GM12878 (cell line): ENCODE measurements around the gene PCDHGB6. TPM values are rescaled to one million over a fixed set of nuclear protein-coding genes. Genes with fewer than 3 reads are reported as not detected.
"Not testable (repeated sequence)": the region's sequence is repeated elsewhere in the genome, so short reads cannot be mapped to it uniquely, and the experiment has no call there.

Experiments used
- ATAC-seq: fragments of 200-7000 bp; cut with Tn5 transposase; 3 replicates; pipeline ENCODE4 v1.9.1; 2020; ENCODE audit warnings: mild to moderate bottlenecking, moderate library complexity
- BruUV-seq: library from RNA; stranded (reverse); fragments of 400-500 nt; replicated peaks from 2 replicates; lab custom pipeline; 2021; lab: Mats Ljungman, UMichigan
- CTCF ChIA-PET: fragments of 300-600 bp; sonication (Branson Sonifier 250); formaldehyde crosslinking; extraction: SDS; loops from one replicate; lab custom pipeline; 2021; ENCODE audit warnings: inconsistent platforms; lab: Yijun Ruan, JAX
- POLR2A ChIA-PET: fragments of 350-600 bp; formaldehyde crosslinking; extraction: SDS; loops from one replicate; lab custom pipeline; 2021; ENCODE audit warnings: inconsistent platforms; lab: Charles Lee
- RAD21 ChIA-PET: fragments of 300-600 bp; sonication (Branson Sonifier 250); formaldehyde crosslinking; loops from one replicate; lab custom pipeline; 2023; ENCODE audit warnings: antibody characterized with exemption; ENCODE audit not compliant: unreplicated experiment; lab: Charles Lee
- SMC1A ChIA-PET: fragments of 300-600 bp; sonication (Branson Sonifier 250); formaldehyde crosslinking; loops from one replicate; lab custom pipeline; 2023; ENCODE audit not compliant: unreplicated experiment, uncharacterized antibody; lab: Charles Lee
- DNase-seq: peaks from one replicate; pipeline ENCODE4 v3.0.0-alpha.2; 2011; ENCODE audit warnings: low read depth, low spot score
- FAIRE-seq: peaks from 3 replicates; lab custom pipeline; 2011; peaks lifted over from hg19 to GRCh38; lab: Jason Lieb, UNC
- H2AFZ ChIP-seq: 2 replicates; pipeline ENCODE4 v1.6.0; 2011; ENCODE audit warnings: low read depth, low read length, control low read depth; ENCODE audit not compliant: control insufficient read depth
- H3K27ac ChIP-seq: 2 replicates; pipeline ENCODE4 v1.5.1; 2011; ENCODE audit warnings: control low read depth; ENCODE audit not compliant: control insufficient read depth, insufficient read depth
- H3K27me3 ChIP-seq, 2 experiments: replicated peaks in 1 of 2; 2 replicates each; pipeline versions ENCODE4 v1.6.0 to v1.6.1; 2011; ENCODE audit warnings: low read length in 1 of 2; ENCODE audit not compliant: control insufficient read depth in 2 of 2, insufficient read depth in 2 of 2
- H3K36me3 ChIP-seq, 2 experiments: 2 replicates each; pipeline ENCODE4 v1.5.1; 2011; ENCODE audit warnings: low read length in 1 of 2; ENCODE audit not compliant: control insufficient read depth in 2 of 2, insufficient read depth in 2 of 2
- H3K4me1 ChIP-seq: 2 replicates; pipeline ENCODE4 v1.6.1; 2011; ENCODE audit warnings: mild to moderate bottlenecking, low read length, moderate library complexity, mixed read lengths; ENCODE audit not compliant: control insufficient read depth, insufficient read depth
- H3K4me2 ChIP-seq: 2 replicates; pipeline ENCODE4 v1.6.0; 2011; ENCODE audit warnings: control low read depth; ENCODE audit not compliant: control insufficient read depth, insufficient read depth
- H3K4me3 ChIP-seq: fragments of 200-600 bp; sonication (generic); 2 replicates; pipeline ENCODE4 v1.5.1; 2016
- H3K79me2 ChIP-seq: 2 replicates; pipeline ENCODE4 v1.6.0; 2011; ENCODE audit warnings: low read length; ENCODE audit not compliant: control insufficient read depth, insufficient read depth
- H3K9ac ChIP-seq: 2 replicates; pipeline ENCODE4 v1.8.0; 2011; ENCODE audit warnings: low read length, control low read depth, mixed read lengths; ENCODE audit not compliant: control insufficient read depth, insufficient read depth
- H3K9me3 ChIP-seq: replicated peaks from 3 replicates; pipeline ENCODE4 v1.5.1; 2011; ENCODE audit warnings: mild to moderate bottlenecking, low read length; ENCODE audit not compliant: control insufficient read depth, insufficient read depth
- H4K20me1 ChIP-seq: 2 replicates; pipeline ENCODE4 v1.6.0; 2011; ENCODE audit not compliant: control insufficient read depth, insufficient read depth
- BCLAF1 ChIP-seq: fragments of 450-650 bp; IDR thresholded peaks from 2 replicates; pipeline ENCODE4 v1.6.1; 2017; ENCODE audit warnings: antibody characterized with exemption, mild to moderate bottlenecking, moderate library complexity
- CTCF ChIP-seq, 3 experiments: IDR thresholded peaks in 2 of 3; conservative IDR thresholded peaks in 1 of 3; 2 replicates each; pipeline ENCODE4 v1.5.1; 2011; ENCODE audit warnings: low read depth in 3 of 3, low read length in 3 of 3, mild to moderate bottlenecking in 3 of 3, control low read depth in 2 of 3, moderate library complexity in 2 of 3, inconsistent platforms in 1 of 3, mixed read lengths in 1 of 3; ENCODE audit not compliant: control insufficient read depth in 2 of 3, insufficient read depth in 1 of 3; ENCODE audit errors: extremely low read depth in 1 of 3
- MEF2A ChIP-seq: IDR thresholded peaks from 2 replicates; pipeline ENCODE4 v1.6.1; 2011; ENCODE audit warnings: low read depth, mild to moderate bottlenecking, low read length, moderate library complexity; ENCODE audit not compliant: insufficient read depth
- NFIC ChIP-seq: IDR thresholded peaks from 2 replicates; pipeline ENCODE4 v1.6.1; 2012; ENCODE audit warnings: low read depth, mild to moderate bottlenecking, inconsistent platforms, low read length, moderate library complexity
- YY1 ChIP-seq: IDR thresholded peaks from 2 replicates; pipeline ENCODE4 v1.6.1; 2011; ENCODE audit warnings: low read depth, mild to moderate bottlenecking, low read length
- ZBTB11 ChIP-seq: fragments of 450-650 bp; formaldehyde crosslinking; IDR thresholded peaks from 2 replicates; pipeline ENCODE4 v1.5.0; 2022; ENCODE audit warnings: mild to moderate bottlenecking, missing genetic modification characterization
- WGBS: methylation state at CpG from one replicate; pipeline ENCODE4 v1.1.6; 2016; ENCODE audit warnings: low lambda C conversion rate; ENCODE audit not compliant: insufficient replicate concordance, insufficient coverage; ENCODE audit errors: missing lambda C conversion rate; 5-methylcytosine and 5-hydroxymethylcytosine counted together
- in situ Hi-C: fragments of 300-500 bp; cut with MboI; formaldehyde crosslinking; loops from 9 replicates; pipeline ENCODE4 v1.14.3; 2018; ENCODE audit warnings: mixed read lengths
- intact Hi-C: fragments of 100-400 bp; cut with micrococcal nuclease; formaldehyde crosslinking; loops from one replicate; pipeline ENCODE4 v1.14.2; 2022; ENCODE audit not compliant: unreplicated experiment
- polyA plus RNA-seq, 11 experiments: library from polyadenylated mRNA; depleted of rRNA in 4 of 11; unstranded in 6 of 11; stranded (reverse) in 5 of 11; fragments of >200 nt; fragmentation: Nextera tagmentation in 4 of 11; fragmentation: Illumina TruSeq in 1 of 11; extraction: Ambion mirVana in 4 of 11; extraction: Trizol in 1 of 11; gene quantifications; 1 replicate in 1 of 11; 2 replicates in 10 of 11; pipeline versions ENCODE4 v1.2.1 to v1.2.3, GENCODE V29; 2011 to 2016; ENCODE audit warnings: inconsistent platforms in 2 of 11, missing spikeins in 2 of 11, low read depth in 1 of 11
- total RNA-seq, 4 experiments: library from RNA; depleted of rRNA in 3 of 4; stranded (reverse); fragments of >200 nt in 3 of 4; fragmentation: Illumina TruSeq in 1 of 4; extraction: Trizol in 1 of 4; gene quantifications; 2 replicates each; pipeline versions ENCODE4 v1.2.1 to v1.2.3, GENCODE V29; 2013 to 2021

Gene PCDHGB6
- total and polyA plus RNA-seq, 10 of the 15 experiments (the other 5 are each of a cell fraction or from before 2014, with no cell fraction given), result 0.07 to 1.0 (median 0.31) TPM

- H3K4me3 ChIP-seq, H2AFZ ChIP-seq, BruUV-seq, POLR2A ChIA-PET, intact Hi-C loops, H3K4me2 ChIP-seq, DNase-seq, H3K79me2 ChIP-seq, RAD21 ChIA-PET, H3K27ac ChIP-seq, in situ Hi-C loops, H3K27me3 ChIP-seq, H4K20me1 ChIP-seq, H3K9me3 ChIP-seq, H3K9ac ChIP-seq, H3K36me3 ChIP-seq: not testable (repeated sequence)
- peak; percentile 23 for FAIRE-seq
- CTCF ChIA-PET, result interaction anchor here (1.2 to 1.7 kb wide), 3 partner anchors 13 to 176 kb away, joined by 3 to 6 read pairs (median 4); partner anchors contain the start of gene PCDHGA10
- SMC1A ChIA-PET, result interaction anchor here (1.4 kb wide), 1 partner anchor 176 kb away, joined by 6 read pairs; no protein-coding TSS in a partner anchor
- WGBS, result 2% methylated on average over 18 of the region's 40 CpGs
- peak; percentile 77 for ATAC-seq
- TF ChIP-seq CTCF (IDR thresholded peaks at IDR 0.05 in 2 of 3, conservative IDR thresholded peaks at IDR 0.05 in 1 of 3; ENCODE audit: control insufficient read depth in 2 of 3, extremely low read depth in 1 of 3, insufficient read depth in 1 of 3, low read depth in 3 of 3, low read length in 3 of 3), result peak; percentile 35 to 40 (median 39); a peak in 5 of 6 replicates
- TF ChIP-seq, all 136 proteins: peak for 1; not testable (repeated sequence) for 135
- not testable (repeated sequence) for H3K4me1 ChIP-seq
Observed at GRCh38 chr5:141387557-141388311, 20.1 kb upstream of the PCDHGB6 start, which contains the start of gene PCDHGB4. TSS of gene PCDHGB4 (plus strand) at chr5:141387698. CDS start at chr5:141387885, 187 bp downstream.

- no peak for DNase-seq
- CTCF ChIA-PET, result no interaction called here
- peaks cover 5% of the 10 kb centered on the region; the same call in 2 of the 3 replicates for H3K9me3 ChIP-seq
- SMC1A ChIA-PET, result no interaction called here
- POLR2A ChIA-PET, result no interaction called here
- WGBS, result 73% methylated on average over 10 of the region's 10 CpGs
- H3K4me3 ChIP-seq, result no peak overlapping the region
- no peak for ATAC-seq
- H3K36me3 ChIP-seq, result no peaks in the 10 kb centered on the region
- FAIRE-seq, result no peak
- in situ Hi-C loops (no loop called here), intact Hi-C loops (no loop called here)
- no peak overlapping the region for H3K9ac ChIP-seq
- BruUV-seq, result no TSS peak
- H3K4me1 ChIP-seq, result no peaks in the 10 kb centered on the region
- H3K79me2 ChIP-seq, result no peaks in the 10 kb centered on the region
- H2AFZ ChIP-seq, result no peak overlapping the region
- H4K20me1 ChIP-seq, result no peaks in the 10 kb centered on the region
- no peak overlapping the region for H3K4me2 ChIP-seq
- H3K27me3 ChIP-seq, result no peaks in the 10 kb centered on the region
- RAD21 ChIA-PET, result no interaction called here
- H3K27ac ChIP-seq, result no peak overlapping the region
- TF ChIP-seq NFIC (no peak), YY1 (no peak), ZBTB11 (CRISPR knock-in tag) (no peak), BCLAF1 (no peak), MEF2A (no peak)
Observed at GRCh38 chr5:141388661-141389060, 19.2 kb upstream of the PCDHGB6 start.
